ENCODE measurements around the gene PRKCH. TPM values are rescaled to one million over a fixed set of nuclear protein-coding genes. Genes with fewer than 3 reads are reported as not detected.

The PRKCH gene
- total and polyA plus RNA-seq, 7 donors = 4.2 to 19.9 (median 10.0) TPM

- no peak for DNase-seq
- 76 to 83% methylated on average over 2 of the region's 2 CpGs for WGBS, 2 donors
Observed at GRCh38 chr14:61428261-61428660, 106.9 kb downstream of the PRKCH start.

GRCh38 chr14:61429316-61429715, 107.9 kb downstream of the PRKCH start:
- H3K27me3 ChIP-seq = no peaks in the 10 kb centered on the region
- no peak overlapping the region for H3K4me3 ChIP-seq
- DNase-seq = no peak
- H3K27ac ChIP-seq = no peak overlapping the region
- WGBS, 2 donors = 74 to 85% methylated on average over 2 of the region's 2 CpGs
- no peak for TF ChIP-seq CTCF (IDR thresholded peaks at IDR 0.05)
- TF ChIP-seq POLR2AphosphoS5 (IDR thresholded peaks at IDR 0.05) = no peak
- no peak for TF ChIP-seq EP300 (IDR thresholded peaks at IDR 0.05)
- TF ChIP-seq POLR2A (IDR thresholded peaks at IDR 0.05) = no peak
- intact Hi-C loops (cut with DNase I) = no loop called here
- no peaks in the 10 kb centered on the region for H3K36me3 ChIP-seq
- H3K4me1 ChIP-seq = no peaks in the 10 kb centered on the region
- no peaks in the 10 kb centered on the region for H3K9me3 ChIP-seq

More at GRCh38 chr14:61428261-61428660, 106.9 kb downstream of the PRKCH start:
- H3K9me3 ChIP-seq = no peaks in the 10 kb centered on the region
- H3K4me3 ChIP-seq = no peak overlapping the region
- no peaks in the 10 kb centered on the region for H3K4me1 ChIP-seq
- H3K36me3 ChIP-seq = no peaks in the 10 kb centered on the region
- no peaks in the 10 kb centered on the region for H3K27me3 ChIP-seq
- intact Hi-C loops (cut with DNase I) = no loop called here
- H3K27ac ChIP-seq = no peak overlapping the region
- TF ChIP-seq EP300 (IDR thresholded peaks at IDR 0.05) (no peak), POLR2A (IDR thresholded peaks at IDR 0.05) (no peak), CTCF (IDR thresholded peaks at IDR 0.05) (no peak), POLR2AphosphoS5 (IDR thresholded peaks at IDR 0.05) (no peak)

GRCh38 chr14:61430066-61430757, 108.8 kb downstream of the PRKCH start:
- WGBS, 2 donors = 79 to 81% methylated on average over 2 of the region's 2 CpGs

GRCh38 chr14:61433169-61433568, 111.8 kb downstream of the PRKCH start:
- WGBS, 2 donors = 49 to 87% methylated on average over 1 of the region's 1 CpG
- Histone ChIP-seq H3K4me3 (no peak overlapping the region), H3K4me1 (no peaks in the 10 kb centered on the region), H3K27ac (no peak overlapping the region), H3K27me3 (no peaks in the 10 kb centered on the region), H3K36me3 (no peaks in the 10 kb centered on the region), H3K9me3 (no peaks in the 10 kb centered on the region)
- no peak for DNase-seq
- intact Hi-C loops (cut with DNase I) = no loop called here
- TF ChIP-seq POLR2AphosphoS5 (IDR thresholded peaks at IDR 0.05) (no peak), CTCF (IDR thresholded peaks at IDR 0.05) (no peak), EP300 (IDR thresholded peaks at IDR 0.05) (no peak), POLR2A (IDR thresholded peaks at IDR 0.05) (no peak)

More at GRCh38 chr14:61430066-61430757, 108.8 kb downstream of the PRKCH start:
- TF ChIP-seq POLR2A (IDR thresholded peaks at IDR 0.05) = no peak
- TF ChIP-seq EP300 (IDR thresholded peaks at IDR 0.05) = no peak
- TF ChIP-seq POLR2AphosphoS5 (IDR thresholded peaks at IDR 0.05) = no peak
- TF ChIP-seq CTCF (IDR thresholded peaks at IDR 0.05) = no peak
- Histone ChIP-seq H3K9me3 (no peaks in the 10 kb centered on the region), H3K27me3 (no peaks in the 10 kb centered on the region), H3K4me3 (no peak overlapping the region), H3K36me3 (no peaks in the 10 kb centered on the region), H3K4me1 (no peaks in the 10 kb centered on the region), H3K27ac (no peak overlapping the region)
- intact Hi-C loops (cut with DNase I) = no loop called here
- DNase-seq = no peak

GRCh38 chr14:61433828-61434227, 112.4 kb downstream of the PRKCH start:
- TF ChIP-seq POLR2AphosphoS5 (IDR thresholded peaks at IDR 0.05) = no peak
- no peak for TF ChIP-seq CTCF (IDR thresholded peaks at IDR 0.05)
- no peak for TF ChIP-seq POLR2A (IDR thresholded peaks at IDR 0.05)
- no peak for TF ChIP-seq EP300 (IDR thresholded peaks at IDR 0.05)
- no peak for DNase-seq
- Histone ChIP-seq H3K27ac (no peak overlapping the region), H3K9me3 (no peaks in the 10 kb centered on the region), H3K36me3 (no peaks in the 10 kb centered on the region), H3K4me3 (no peak overlapping the region), H3K27me3 (no peaks in the 10 kb centered on the region), H3K4me1 (peaks cover 0 to 4% (median 0%) of the 10 kb centered on the region in 4 donors)
- intact Hi-C loops (cut with DNase I) = no loop called here
- 42 to 82% methylated on average over 1 of the region's 1 CpG for WGBS, 2 donors

Measured in sigmoid colon (tissue), 7 donors.